NT2/D1 (cell line): Measurements from ENCODE around the gene TUBB6.

Experiments used
- SUZ12 ChIP-seq: IDR thresholded peaks from 2 replicates; pipeline ENCODE4 v1.6.1; 2011; ENCODE audit not compliant: insufficient read length, insufficient read depth; ENCODE audit errors: extremely low read depth
- YY1 ChIP-seq: IDR thresholded peaks from 2 replicates; pipeline ENCODE4 v1.6.1; 2011; ENCODE audit not compliant: insufficient read length, insufficient read depth
- ZNF274 ChIP-seq: IDR thresholded peaks from 2 replicates; pipeline ENCODE4 v1.6.1; 2011; ENCODE audit warnings: mild to moderate bottlenecking, low read depth, low read length

DNA sequence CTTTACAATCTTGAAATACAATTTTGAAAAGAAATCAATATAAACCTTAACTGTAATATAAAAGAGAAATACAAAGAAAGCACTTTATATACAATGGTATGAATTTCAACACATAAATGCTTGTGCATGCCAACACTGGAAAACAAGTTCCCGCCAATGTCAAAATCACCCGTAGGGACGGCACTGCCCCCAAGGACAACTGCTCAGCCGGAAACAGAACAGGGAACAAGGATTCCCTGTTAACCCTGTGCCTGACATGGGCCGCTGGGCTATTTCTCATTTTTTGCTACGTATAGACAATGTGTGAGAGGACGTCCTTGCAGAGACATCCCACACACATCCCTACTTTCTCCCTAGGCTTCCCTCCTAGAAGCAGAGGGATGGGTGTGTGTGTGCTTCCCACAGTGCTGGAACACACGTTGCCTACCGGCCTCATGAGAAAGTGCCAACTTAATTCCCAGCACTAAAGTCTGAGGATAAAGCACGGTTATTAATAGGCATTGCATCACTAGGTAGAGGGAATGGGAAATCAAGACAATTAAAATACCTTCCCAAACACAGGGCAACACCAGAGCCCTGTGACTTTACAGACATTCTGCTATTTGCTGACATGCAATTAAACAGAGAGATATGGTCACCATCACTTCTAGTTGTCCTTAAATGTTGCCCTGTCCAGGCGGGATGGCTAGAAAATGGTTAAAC lies 54.6 kb downstream of the TUBB6 start:
- TF ChIP-seq SUZ12 (no peak), YY1 (no peak), ZNF274 (no peak)
